Measurements from ENCODE around the gene MTARC2. TPM values are rescaled to one million over a fixed set of nuclear protein-coding genes. Genes with fewer than 3 reads are reported as not detected.

Gene MTARC2
- polyA plus RNA-seq, 1 donor (not counting 4 experiments of a cell fraction or from before 2014, with no cell fraction given), result 0.75 TPM

- no peak overlapping the region for H3K4me2 ChIP-seq (ENCODE audit: control insufficient read depth, extremely low read depth, insufficient read depth, low read depth, low read length)
- no peak overlapping the region for H3K27ac ChIP-seq (ENCODE audit: control insufficient read depth, insufficient read depth, low read length)
Observed at GRCh38 chr1:220818421-220819173, 70.5 kb downstream of the MTARC2 start.

DNA sequence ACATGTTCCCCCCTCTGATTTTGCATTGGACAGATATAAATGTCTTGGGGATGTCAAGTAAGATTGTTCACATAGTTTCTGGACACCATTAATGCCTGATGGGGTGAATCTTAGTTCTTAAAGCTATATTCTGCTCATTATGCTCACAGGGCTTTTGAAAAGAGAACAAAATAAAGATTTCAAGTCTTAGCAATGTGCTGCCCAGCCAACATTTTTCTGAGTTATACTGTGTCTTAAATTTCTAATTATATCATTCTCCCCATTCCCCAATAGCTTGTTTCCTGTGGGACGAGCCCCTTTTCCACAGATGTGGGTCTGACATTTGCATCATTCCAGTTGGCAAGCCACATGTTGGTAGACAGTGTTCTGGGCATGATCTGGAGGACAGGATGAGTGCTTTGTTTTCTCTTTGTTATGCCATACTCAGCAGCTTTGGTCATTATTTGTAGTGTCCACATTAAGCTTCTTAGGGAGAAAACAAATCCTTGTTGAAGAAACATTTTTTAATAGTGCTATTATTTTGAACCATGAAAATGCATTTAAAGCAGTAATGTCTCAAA is 71.4 kb downstream of the MTARC2 start:
- dilution Hi-C loops (cut with MboI; ENCODE audit: extremely low pct_ligation_motif_present, low sequenced_read_pairs), result no loop called here
- FAIRE-seq (no peak), DNase-seq (ENCODE audit: low read depth, low spot score) (no peak)
- no peak overlapping the region for H3K27ac ChIP-seq (ENCODE audit: control insufficient read depth, insufficient read depth, low read length)
- no peaks in the 10 kb centered on the region for H3K36me3 ChIP-seq (ENCODE audit: control insufficient read depth in 2 of 2, extremely low read depth in 1 of 2, insufficient read depth in 2 of 2, low read length in 2 of 2)
- no peaks in the 10 kb centered on the region for H3K79me2 ChIP-seq (ENCODE audit: control insufficient read depth, insufficient read depth, low read length)
- H3K9me3 ChIP-seq (ENCODE audit: control insufficient read depth, low read depth, low read length), result no peaks in the 10 kb centered on the region
- no peaks in the 10 kb centered on the region for H3K4me1 ChIP-seq (ENCODE audit: control insufficient read depth, extremely low read depth, insufficient read depth, low read length)
- no peaks in the 10 kb centered on the region for H3K9me1 ChIP-seq (ENCODE audit: control insufficient read depth, extremely low read depth, insufficient read depth, low read length)
- H2AFZ ChIP-seq (ENCODE audit: control insufficient read depth, low read length), result no peak overlapping the region
- no peak overlapping the region for H3K4me2 ChIP-seq (ENCODE audit: control insufficient read depth, extremely low read depth, insufficient read depth, low read depth, low read length)
- no peaks in the 10 kb centered on the region for H4K20me1 ChIP-seq (ENCODE audit: control insufficient read depth, extremely low read depth, insufficient read depth, low read length)
- no peak overlapping the region for H3K4me3 ChIP-seq (ENCODE audit: control insufficient read depth in 2 of 3, extremely low read depth in 1 of 3, insufficient read depth in 2 of 3, low read depth in 1 of 3, low read length in 3 of 3)
- no peaks in the 10 kb centered on the region for H3K27me3 ChIP-seq (ENCODE audit: control insufficient read depth, extremely low read depth, insufficient read depth, low read length)
- H3K9ac ChIP-seq (ENCODE audit: control insufficient read depth, extremely low read depth, insufficient read depth, low read length), result no peak overlapping the region
- TF ChIP-seq, protein P1, sequence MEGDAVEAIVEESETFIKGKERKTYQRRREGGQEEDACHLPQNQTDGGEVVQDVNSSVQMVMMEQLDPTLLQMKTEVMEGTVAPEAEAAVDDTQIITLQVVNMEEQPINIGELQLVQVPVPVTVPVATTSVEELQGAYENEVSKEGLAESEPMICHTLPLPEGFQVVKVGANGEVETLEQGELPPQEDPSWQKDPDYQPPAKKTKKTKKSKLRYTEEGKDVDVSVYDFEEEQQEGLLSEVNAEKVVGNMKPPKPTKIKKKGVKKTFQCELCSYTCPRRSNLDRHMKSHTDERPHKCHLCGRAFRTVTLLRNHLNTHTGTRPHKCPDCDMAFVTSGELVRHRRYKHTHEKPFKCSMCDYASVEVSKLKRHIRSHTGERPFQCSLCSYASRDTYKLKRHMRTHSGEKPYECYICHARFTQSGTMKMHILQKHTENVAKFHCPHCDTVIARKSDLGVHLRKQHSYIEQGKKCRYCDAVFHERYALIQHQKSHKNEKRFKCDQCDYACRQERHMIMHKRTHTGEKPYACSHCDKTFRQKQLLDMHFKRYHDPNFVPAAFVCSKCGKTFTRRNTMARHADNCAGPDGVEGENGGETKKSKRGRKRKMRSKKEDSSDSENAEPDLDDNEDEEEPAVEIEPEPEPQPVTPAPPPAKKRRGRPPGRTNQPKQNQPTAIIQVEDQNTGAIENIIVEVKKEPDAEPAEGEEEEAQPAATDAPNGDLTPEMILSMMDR (optimal IDR thresholded peaks at IDR 0.05 in 1 of 3, IDR thresholded peaks at IDR 0.05 in 1 of 3, conservative IDR thresholded peaks at IDR 0.05 in 1 of 3; ENCODE audit: extremely low read depth in 1 of 3, insufficient read depth in 2 of 3, low read length in 3 of 3), result no peak
- no peak for TF ChIP-seq EZH2 (IDR thresholded peaks at IDR 0.05; ENCODE audit: low read length)

More at GRCh38 chr1:220818421-220819173, 70.5 kb downstream of the MTARC2 start:
- no peak for DNase-seq (ENCODE audit: low read depth, low spot score)
- H3K4me3 ChIP-seq (ENCODE audit: control insufficient read depth in 2 of 3, extremely low read depth in 1 of 3, insufficient read depth in 2 of 3, low read depth in 1 of 3, low read length in 3 of 3), result no peak overlapping the region
- no peaks in the 10 kb centered on the region for H3K79me2 ChIP-seq (ENCODE audit: control insufficient read depth, insufficient read depth, low read length)
- dilution Hi-C loops (cut with MboI; ENCODE audit: extremely low pct_ligation_motif_present, low sequenced_read_pairs), result no loop called here
- no peak for FAIRE-seq
- H2AFZ ChIP-seq (ENCODE audit: control insufficient read depth, low read length), result no peak overlapping the region
- TF ChIP-seq, protein P1 (optimal IDR thresholded peaks at IDR 0.05 in 1 of 3, IDR thresholded peaks at IDR 0.05 in 1 of 3, conservative IDR thresholded peaks at IDR 0.05 in 1 of 3; ENCODE audit: extremely low read depth in 1 of 3, insufficient read depth in 2 of 3, low read length in 3 of 3), result no peak
- TF ChIP-seq EZH2 (IDR thresholded peaks at IDR 0.05; ENCODE audit: low read length), result no peak
- H3K4me1 ChIP-seq (ENCODE audit: control insufficient read depth, extremely low read depth, insufficient read depth, low read length), result no peaks in the 10 kb centered on the region
- H3K36me3 ChIP-seq (ENCODE audit: control insufficient read depth in 2 of 2, extremely low read depth in 1 of 2, insufficient read depth in 2 of 2, low read length in 2 of 2), result no peaks in the 10 kb centered on the region
- H4K20me1 ChIP-seq (ENCODE audit: control insufficient read depth, extremely low read depth, insufficient read depth, low read length), result no peaks in the 10 kb centered on the region
- H3K9me3 ChIP-seq (ENCODE audit: control insufficient read depth, low read depth, low read length), result no peaks in the 10 kb centered on the region
- H3K9ac ChIP-seq (ENCODE audit: control insufficient read depth, extremely low read depth, insufficient read depth, low read length), result no peak overlapping the region
- no peaks in the 10 kb centered on the region for H3K27me3 ChIP-seq (ENCODE audit: control insufficient read depth, extremely low read depth, insufficient read depth, low read length)
- H3K9me1 ChIP-seq (ENCODE audit: control insufficient read depth, extremely low read depth, insufficient read depth, low read length), result no peaks in the 10 kb centered on the region

All from keratinocyte (primary cell).